GM18873 (cell line): ENCODE data around the gene GRAP2.

ENCODE experiments used
- ATAC-seq: cut with Tn5 transposase; IDR thresholded peaks from one replicate; pipeline ENCODE4 v1.9.1; 2021; ENCODE audit warnings: mild to moderate bottlenecking, moderate library complexity, moderate number of reproducible peaks; ENCODE audit not compliant: unreplicated experiment, low FRiP score

Gene GRAP2

DNA sequence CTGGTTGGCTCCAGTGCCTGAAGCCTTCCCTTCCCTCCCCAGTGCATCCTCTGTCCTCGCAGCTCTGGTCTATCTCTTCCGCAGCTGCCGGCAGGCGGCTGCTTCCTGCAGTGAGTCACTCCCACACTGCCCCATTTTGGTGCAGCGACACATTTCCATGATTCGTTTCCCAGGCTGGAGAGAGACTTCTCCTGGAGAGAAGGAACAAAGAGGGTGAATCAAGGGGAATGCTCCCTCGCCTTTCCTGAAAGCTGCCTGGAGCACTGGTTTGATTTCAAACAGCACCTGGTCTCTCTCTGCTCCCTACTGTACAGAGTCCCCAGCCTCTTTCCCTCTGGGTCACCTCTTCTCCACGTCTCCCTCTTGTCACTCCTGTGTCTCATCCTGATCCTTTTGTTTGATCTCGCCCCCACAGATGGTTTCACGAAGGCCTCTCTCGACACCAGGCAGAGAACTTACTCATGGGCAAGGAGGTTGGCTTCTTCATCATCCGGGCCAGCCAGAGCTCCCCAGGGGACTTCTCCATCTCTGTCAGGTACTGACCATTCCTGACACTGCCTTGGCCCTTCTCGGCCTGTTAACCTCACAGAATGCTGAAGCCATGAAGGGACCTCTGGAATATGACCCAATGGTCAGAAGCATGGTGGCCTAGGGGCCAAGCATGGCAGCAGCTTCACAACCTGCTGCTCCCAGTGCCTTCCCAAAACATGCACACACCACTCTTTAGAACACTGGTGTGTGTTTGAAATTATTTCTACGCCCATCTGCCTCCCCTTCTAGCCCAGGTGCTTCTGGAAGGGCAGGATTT lies 59.0 kb downstream of the GRAP2 start, which contains the start of gene TMA7B:
TSS of gene TMA7B (plus strand) at position 758 of the 808 bp plus-strand sequence. CDS start 3,978 bp downstream, outside the sequence.
- ATAC-seq: no peak

- ATAC-seq: peak; percentile 62
Measured at GRCh38 chr22:39960791-39961746, 60.2 kb downstream of the GRAP2 start.

- no peak for ATAC-seq
Measured at GRCh38 chr22:39962071-39962470, 61.2 kb downstream of the GRAP2 start.

- no peak for ATAC-seq
Measured at GRCh38 chr22:39965748-39966147, 64.9 kb downstream of the GRAP2 start.

DNA sequence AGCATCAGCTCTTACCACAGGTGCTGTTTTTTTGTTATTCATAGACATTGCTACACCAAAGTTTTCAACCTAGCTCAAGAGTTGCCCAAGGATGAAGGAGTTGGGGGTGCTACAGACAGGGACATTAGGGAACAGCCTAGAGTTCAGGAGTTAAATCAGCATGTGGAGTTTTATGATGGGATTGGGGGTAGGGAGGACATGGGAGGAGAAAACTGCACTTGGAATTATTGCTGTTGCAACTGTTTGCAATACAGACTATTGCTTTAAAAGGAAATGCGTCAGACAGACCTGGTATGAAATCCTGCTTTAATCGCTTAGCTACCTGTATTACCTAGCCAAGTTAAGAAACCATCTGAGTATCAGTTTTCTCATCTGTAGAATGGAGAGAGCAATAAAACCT lies 65.6 kb downstream of the GRAP2 start:
- no peak for ATAC-seq

DNA sequence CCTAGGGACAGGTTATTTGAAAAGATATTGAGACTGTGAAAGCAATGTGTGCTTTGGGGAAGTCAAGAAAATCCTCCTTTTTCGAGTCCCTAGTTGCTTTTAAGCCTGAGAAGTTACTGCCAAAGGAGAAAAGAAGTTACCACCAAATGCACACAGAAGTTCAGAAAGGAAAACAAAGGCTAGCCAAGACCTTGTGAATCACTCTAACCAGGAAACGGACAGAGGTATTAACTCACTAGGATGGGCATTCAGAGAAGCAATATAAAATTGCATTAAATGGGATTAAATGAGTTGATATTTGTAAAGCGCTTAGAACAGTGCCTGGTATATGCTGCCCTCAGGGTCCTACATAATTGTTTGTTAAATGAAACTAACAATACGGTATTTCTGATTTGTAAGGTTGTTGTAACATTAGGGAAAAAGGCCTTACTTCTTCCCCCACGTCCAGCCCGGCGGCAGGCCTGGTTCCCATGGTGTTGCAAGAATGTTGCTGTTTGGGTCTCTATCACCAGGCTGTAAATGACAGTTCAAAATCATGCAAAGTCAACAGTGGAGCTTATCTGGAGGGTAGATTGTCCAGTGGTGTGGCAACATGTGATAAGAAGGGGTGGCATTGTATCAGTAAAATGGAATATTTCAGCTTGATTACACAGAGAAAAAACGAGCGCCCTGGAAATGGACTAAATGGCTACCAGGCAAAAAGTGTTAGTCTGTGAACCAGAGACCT lies 66.4 kb downstream of the GRAP2 start:
- no peak for ATAC-seq

- no peak for ATAC-seq
Measured at GRCh38 chr22:39967996-39968972, 67.4 kb downstream of the GRAP2 start.

GRCh38 chr22:39970742-39971141 lies 69.9 kb downstream of the GRAP2 start:
- no peak for ATAC-seq

DNA sequence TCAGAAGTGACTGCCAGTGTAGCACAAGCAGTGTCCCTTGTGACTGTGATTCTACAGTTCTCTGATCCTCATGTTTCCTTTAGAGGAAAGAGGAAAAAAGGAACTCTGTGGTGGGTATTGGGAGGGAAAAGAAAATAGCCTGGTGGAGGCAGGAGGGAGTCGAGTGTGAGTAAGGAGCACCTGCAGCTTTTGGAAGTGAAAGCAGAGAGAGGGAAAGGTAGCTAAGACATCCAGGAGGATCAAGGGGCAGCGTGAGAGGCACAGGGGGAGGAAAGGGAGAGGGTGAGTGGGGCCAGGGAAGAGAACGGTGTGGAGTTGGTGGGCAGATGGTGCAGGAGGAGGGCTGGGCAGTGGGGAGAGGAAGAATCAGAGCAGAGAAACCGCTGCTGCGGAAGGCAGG lies 71.8 kb downstream of the GRAP2 start:
- no peak for ATAC-seq

- ATAC-seq: no peak
Measured at GRCh38 chr22:39973656-39974055, 72.8 kb downstream of the GRAP2 start.

- no peak for ATAC-seq
Measured at GRCh38 chr22:39974065-39974464, 73.2 kb downstream of the GRAP2 start.

DNA sequence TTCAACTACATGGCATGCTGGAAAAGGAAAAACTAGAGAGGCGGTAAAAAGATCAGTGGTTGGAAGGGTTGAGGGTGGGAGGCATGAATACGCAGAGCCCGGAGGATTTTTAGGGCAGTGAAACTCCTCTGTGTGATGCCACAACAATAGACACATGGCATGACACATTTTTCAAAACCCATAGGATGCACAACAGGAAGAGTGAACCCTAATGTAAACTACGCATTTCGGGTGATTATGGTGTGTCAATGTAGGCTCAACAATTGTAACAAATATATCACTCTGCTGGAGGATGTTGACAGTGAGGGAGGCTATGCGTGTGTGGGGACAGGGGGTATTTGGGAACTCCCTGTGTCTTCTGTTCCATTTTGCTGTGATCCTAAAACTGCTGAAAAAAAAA lies 78.2 kb downstream of the GRAP2 start:
- ATAC-seq: no peak

DNA sequence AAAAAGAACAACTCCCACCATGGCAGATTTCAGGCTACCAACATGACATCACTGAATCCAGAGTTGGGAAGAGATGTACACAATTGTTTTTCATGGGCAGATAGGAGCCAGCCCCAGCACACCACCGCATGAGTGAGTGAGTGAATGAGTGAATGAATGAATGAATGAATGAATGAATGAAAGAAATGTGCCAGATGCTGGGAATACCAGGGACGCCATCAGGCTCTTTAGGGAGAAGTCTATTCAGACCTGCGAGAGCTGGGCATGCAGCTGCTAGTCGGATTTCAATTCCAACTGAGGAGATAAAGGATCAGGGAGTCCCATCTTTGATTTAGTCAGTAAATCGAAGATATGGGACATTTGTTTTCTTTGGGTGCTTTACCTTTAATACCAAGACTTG lies 78.6 kb downstream of the GRAP2 start:
- no peak for ATAC-seq

- no peak for ATAC-seq
Measured at GRCh38 chr22:39980596-39980995, 79.7 kb downstream of the GRAP2 start.

DNA sequence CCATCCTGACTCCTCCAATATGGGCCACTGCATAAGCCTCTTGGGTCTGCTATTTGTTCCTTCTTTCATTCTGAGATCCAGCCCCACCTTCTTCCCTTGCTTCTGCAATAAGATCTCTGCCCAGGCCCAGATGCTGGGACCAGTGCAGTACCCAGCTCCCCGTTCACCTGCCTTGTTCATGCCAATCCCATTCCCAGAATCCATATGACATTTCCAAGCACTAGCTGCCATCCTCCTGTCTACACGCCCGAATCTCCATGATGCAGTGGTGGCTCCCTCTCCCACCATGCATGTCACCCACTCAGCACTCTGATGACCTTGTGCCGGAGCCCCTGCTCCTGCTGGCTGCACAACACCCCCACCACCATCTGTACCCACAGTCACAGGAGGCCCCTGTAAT lies 82.5 kb downstream of the GRAP2 start:
- ATAC-seq: no peak

DNA sequence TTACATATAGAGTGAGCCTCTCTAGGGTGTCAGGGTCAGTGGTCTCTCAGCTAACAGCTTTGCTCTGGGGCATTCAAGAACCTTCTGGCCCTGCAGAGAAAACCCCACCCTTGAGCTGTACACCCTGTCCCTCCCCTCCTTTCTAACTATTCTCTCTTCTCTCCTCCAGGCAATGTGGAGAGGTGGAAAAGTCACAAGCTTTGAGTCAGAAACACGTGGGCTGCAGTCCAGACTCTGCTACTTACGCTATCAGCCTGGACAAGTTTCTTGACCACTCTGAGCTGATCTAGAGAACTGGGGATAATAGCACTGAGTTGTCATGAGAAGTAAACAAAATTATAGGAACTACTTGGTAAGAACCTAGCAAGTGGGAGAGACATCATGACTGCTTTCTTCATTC lies 83.1 kb downstream of the GRAP2 start:
- no peak for ATAC-seq

- ATAC-seq: no peak
Measured at GRCh38 chr22:39984746-39985145, 83.9 kb downstream of the GRAP2 start.

GRCh38 chr22:39985383-39986035 lies 84.6 kb downstream of the GRAP2 start:
- ATAC-seq: no peak
